Activated T-helper 17 cell treated with anti-CD3 and anti-CD28 coated beads, Interleukin-2, amount 50 U/mL, for 72 hours (primary cell): ENCODE measurements around the gene SCN8A. TPM values are rescaled to one million over a fixed set of nuclear protein-coding genes. Genes with fewer than 3 reads are reported as not detected.
"Not testable (repeated sequence)": the region's sequence is repeated elsewhere in the genome, so short reads cannot be mapped to it uniquely, and the experiment has no call there.

Experiments used
- ATAC-seq: fragments of 150-1000 bp; cut with Tn5 transposase; replicated peaks from 2 replicates; pipeline ENCODE4 v1.10.0; 2021; ENCODE audit warnings: mild to moderate bottlenecking, moderate library complexity
- H3K27ac Mint-ChIP-seq: one replicate; pipeline ENCODE4 v1.8.0; 2022; ENCODE audit warnings: mixed read lengths
- H3K27me3 Mint-ChIP-seq: one replicate; pipeline ENCODE4 v1.8.0; 2022; ENCODE audit warnings: mixed read lengths
- H3K36me3 Mint-ChIP-seq: one replicate; pipeline ENCODE4 v1.8.0; 2022; ENCODE audit warnings: low read depth, mild to moderate bottlenecking, mixed read lengths
- H3K4me1 Mint-ChIP-seq: one replicate; pipeline ENCODE4 v1.8.0; 2022; ENCODE audit warnings: mixed read lengths
- H3K4me3 Mint-ChIP-seq: one replicate; pipeline ENCODE4 v1.8.0; 2022; ENCODE audit warnings: mild to moderate bottlenecking, mixed read lengths
- H3K9me3 Mint-ChIP-seq: one replicate; pipeline ENCODE4 v1.8.0; 2022; ENCODE audit warnings: mixed read lengths
- total RNA-seq, 2 donors: library from RNA; stranded (reverse); gene quantifications; one replicate each; pipeline ENCODE4 v1.2.3, GENCODE V29; 2022

SCN8A gene
- total RNA-seq, 2 donors from 2014 or later = 0.73 to 1.2 TPM

DNA sequence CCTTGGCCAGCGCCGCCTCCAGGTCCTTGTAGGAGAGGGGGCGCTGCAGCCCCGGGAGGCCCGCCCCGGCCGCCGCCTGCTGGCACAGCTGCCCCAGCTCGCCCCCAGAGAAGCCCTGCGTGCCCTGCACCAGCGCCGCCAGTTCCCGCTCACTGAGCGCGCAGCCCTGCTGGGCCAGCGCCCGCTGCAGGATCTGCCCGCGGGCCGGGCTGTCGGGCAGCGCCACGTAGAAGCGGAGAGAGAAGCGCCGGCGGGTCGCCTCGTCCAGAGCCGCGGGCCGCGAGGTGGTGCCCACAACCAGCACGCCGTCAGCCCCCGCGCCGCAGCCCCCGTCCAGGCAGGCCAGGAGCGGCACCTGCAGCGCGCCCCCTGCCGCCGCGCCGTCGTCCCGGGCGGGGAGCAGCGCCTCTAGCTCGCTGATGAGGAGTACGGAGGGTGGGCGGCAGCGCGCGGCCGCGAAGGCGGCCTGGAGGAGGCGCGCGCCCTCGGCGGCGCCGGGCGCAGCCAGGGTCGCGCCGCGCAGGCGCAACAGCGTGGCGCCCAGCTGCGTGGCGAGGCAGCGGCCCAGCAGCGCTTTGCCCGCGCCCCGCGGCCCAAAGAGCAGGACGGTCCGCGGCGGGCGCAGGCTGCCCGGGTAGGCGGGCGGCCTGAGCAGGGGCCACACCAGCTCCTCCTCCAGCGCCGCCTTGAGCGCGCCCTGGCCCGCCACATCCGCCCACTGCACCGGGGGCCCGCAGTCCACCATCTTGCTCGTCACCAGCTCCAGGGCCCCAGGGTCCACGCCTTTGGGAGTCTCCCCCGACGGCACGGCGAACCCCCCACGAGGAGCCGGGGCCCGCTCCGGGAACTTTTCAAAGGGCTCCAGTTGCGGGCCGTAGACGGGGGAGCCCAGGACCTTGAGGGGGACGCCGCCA, 229.8 kb downstream of the SCN8A start:
- no peaks in the 10 kb centered on the region for H3K9me3 Mint-ChIP-seq
- H3K4me3 Mint-ChIP-seq = peak overlapping the region; percentile 66
- no peak overlapping the region for H3K27ac Mint-ChIP-seq
- H3K36me3 Mint-ChIP-seq = no peaks in the 10 kb centered on the region
- peak; percentile 82 for ATAC-seq
- H3K27me3 Mint-ChIP-seq = no peaks in the 10 kb centered on the region
- H3K4me1 Mint-ChIP-seq = peaks cover 6% of the 10 kb centered on the region

DNA sequence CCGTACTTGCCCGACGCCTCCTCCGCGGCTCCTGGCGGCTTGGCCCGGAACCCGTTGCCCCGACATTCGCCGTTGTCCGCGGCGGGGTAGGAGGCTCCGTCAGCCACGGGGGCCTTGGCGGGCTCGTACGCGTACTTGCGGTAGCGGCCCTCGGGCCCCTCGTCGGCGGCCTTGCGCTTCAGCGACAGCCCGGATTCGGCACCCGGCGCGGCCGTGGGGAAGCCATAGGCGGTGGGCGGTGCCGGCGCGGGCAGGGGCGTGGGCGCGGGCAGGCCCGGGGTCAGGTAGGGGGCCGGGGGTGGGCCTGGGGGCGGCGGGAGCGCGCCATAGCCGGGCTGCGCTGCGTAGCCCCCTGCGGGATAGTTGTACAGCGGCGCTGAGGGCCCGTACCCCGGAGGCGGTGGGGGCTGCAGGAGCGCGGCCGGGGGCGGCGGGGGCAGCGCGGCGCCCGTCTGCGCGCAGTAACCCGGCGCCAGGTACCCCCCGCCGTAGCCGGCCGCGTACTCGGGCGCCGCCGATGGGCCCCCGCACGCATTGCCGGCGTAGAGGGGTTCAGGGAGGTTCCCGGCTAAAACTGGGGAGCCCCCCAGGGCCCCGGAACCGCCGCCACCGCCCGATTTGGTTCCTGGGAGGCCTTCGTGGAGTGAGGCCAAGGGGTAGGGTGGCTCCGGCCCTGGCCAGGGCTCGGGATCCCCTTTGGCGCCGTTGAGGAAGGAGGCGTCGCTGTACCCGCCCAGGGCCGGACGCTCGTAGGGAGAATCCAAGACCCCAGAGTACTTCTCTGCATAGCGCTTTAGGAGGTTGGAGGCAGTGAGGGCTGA, 230.6 kb downstream of the SCN8A start:
- Mint-ChIP-seq H3K9me3 (no peaks in the 10 kb centered on the region), H3K27me3 (no peaks in the 10 kb centered on the region), H3K4me1 (peaks cover 10% of the 10 kb centered on the region), H3K4me3 (peak overlapping the region; percentile 34), H3K36me3 (no peaks in the 10 kb centered on the region), H3K27ac (no peak overlapping the region)
- ATAC-seq = peak; percentile 17

DNA sequence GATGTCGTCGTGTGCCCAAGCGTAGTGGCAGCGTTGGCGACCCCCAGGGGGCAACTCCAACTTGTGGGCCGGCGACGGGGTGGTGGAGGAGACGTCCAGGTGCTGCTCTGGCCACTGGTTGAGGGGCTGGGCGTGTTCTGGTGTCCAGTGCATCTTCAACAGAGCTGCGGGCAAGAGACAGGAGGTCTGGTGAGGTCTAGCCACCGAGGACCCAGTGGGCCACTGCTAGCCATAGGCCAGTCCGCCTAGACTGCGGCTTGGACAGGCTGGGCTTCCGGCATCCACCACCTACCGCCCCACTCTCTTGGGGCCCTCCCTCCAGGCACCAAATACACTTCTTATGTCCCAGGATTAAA, 231.2 kb downstream of the SCN8A start:
- no peak overlapping the region for H3K27ac Mint-ChIP-seq
- peak overlapping the region; percentile 34 for H3K4me3 Mint-ChIP-seq
- H3K4me1 Mint-ChIP-seq = peaks cover 10% of the 10 kb centered on the region
- no peaks in the 10 kb centered on the region for H3K27me3 Mint-ChIP-seq
- H3K36me3 Mint-ChIP-seq = no peaks in the 10 kb centered on the region
- no peaks in the 10 kb centered on the region for H3K9me3 Mint-ChIP-seq
- no peak for ATAC-seq

DNA sequence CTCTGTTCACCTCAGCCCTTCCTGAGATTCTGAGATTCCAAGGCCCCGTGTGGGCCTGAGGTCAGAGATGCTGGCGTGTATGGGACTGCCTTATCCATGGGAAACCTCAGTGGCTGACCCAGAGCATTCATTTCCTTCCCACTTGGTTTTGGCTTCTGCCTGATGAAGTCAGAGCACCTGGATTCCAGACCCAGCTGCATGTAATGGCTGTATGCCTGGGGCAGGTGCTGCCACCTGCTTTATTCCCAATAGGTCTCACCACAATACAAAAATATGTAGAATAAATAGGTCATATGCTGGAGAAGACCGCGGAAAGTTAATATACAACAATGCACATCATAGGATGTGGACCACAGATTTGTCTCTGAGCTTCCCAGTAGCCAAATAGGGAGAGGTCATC, 231.9 kb downstream of the SCN8A start:
- Mint-ChIP-seq H3K27ac (peak overlapping the region; percentile 26), H3K4me1 (peaks cover 17% of the 10 kb centered on the region), H3K4me3 (peak overlapping the region; percentile 34), H3K27me3 (no peaks in the 10 kb centered on the region), H3K36me3 (no peaks in the 10 kb centered on the region), H3K9me3 (no peaks in the 10 kb centered on the region)
- ATAC-seq = no peak

DNA sequence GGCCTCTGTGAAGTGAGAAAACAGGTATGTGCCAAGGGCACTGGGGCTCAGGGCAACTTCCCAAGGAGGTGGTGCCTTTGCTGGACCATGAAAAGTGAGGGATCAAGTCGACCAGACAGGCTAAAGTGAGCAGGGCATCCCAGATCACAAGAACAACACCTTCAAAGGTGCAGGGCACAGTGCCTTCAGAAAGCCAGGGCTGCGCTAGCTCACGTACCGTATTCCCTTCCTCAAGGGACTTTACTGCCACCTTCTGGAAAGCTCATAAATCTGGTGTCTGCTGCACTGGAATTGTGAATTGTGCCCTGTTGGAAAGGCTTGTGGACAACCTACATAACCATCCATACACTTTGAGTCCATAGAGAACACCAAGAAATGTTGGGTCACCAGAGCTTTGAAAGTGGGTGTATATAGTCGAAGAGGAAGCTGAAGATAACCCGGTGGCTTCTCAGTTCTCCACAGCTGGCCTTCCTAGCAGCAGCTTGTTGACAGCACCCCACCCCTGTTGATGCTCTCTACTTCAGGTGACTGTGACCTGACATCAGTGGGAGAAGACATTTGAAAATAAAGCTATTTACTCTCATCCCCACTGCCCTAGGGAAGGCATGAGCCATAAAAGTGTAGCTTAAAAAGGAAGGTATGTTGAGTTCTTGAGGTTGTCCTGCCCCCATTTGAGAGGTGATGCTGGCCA, 233.0 kb downstream of the SCN8A start:
- Mint-ChIP-seq H3K27me3 (no peaks in the 10 kb centered on the region), H3K27ac (peak overlapping the region; percentile 26)

DNA sequence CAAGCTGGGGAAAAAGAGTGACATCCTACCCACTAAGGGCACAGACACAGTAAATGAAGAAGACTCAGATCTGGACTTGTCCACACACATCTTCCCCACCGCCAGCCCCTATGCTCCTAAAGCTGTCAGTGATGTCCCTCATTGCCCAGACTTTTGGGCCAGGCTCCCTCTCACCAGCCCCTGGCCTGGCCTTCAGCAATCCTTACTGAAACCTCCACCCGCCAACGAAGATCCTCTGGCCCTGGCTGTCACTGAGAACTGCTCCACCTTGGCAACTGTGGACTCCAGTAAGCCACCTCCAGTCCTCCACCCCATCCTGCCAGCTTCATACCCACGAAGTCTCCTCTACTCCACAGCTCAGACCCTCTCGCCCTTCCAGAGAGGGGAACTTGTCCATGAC, 234.2 kb downstream of the SCN8A start:
- peaks cover 23% of the 10 kb centered on the region for H3K4me1 Mint-ChIP-seq
- peak overlapping the region; percentile 0 for H3K27ac Mint-ChIP-seq
- no peak overlapping the region for H3K4me3 Mint-ChIP-seq
- no peaks in the 10 kb centered on the region for H3K36me3 Mint-ChIP-seq
- H3K27me3 Mint-ChIP-seq = no peaks in the 10 kb centered on the region
- no peaks in the 10 kb centered on the region for H3K9me3 Mint-ChIP-seq
- ATAC-seq = no peak

More for the DNA sequence above, 233.0 kb downstream of the SCN8A start:
- ATAC-seq = no peak
- peaks cover 23% of the 10 kb centered on the region for H3K4me1 Mint-ChIP-seq
- no peaks in the 10 kb centered on the region for H3K9me3 Mint-ChIP-seq
- H3K4me3 Mint-ChIP-seq = peak overlapping the region; percentile 34
- H3K36me3 Mint-ChIP-seq = no peaks in the 10 kb centered on the region

DNA sequence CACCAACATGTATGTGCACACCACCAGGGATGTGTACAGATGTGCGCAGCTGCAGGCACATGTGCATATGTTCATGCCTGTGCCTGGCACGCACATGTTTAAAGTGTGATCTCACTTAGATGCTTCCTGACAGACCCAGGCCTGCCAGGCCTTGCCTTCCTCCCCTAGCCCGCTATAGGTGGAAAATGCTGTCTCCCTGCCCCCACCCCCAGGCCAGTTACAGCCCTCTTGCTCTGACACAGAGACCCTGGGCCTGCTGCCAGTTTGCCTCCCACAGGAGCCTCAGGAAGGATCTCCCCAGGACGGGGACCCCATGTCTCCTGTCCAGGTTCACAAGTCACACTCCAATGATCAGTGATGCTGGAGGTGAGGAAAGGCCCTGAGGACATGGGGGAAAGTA, 235.8 kb downstream of the SCN8A start:
- no peak for ATAC-seq
- H3K27me3 Mint-ChIP-seq = peaks cover 4% of the 10 kb centered on the region
- peak overlapping the region; percentile 67 for H3K4me3 Mint-ChIP-seq
- no peaks in the 10 kb centered on the region for H3K9me3 Mint-ChIP-seq
- no peaks in the 10 kb centered on the region for H3K36me3 Mint-ChIP-seq
- peak overlapping the region; percentile 89 for H3K27ac Mint-ChIP-seq
- H3K4me1 Mint-ChIP-seq = peaks cover 23% of the 10 kb centered on the region

DNA sequence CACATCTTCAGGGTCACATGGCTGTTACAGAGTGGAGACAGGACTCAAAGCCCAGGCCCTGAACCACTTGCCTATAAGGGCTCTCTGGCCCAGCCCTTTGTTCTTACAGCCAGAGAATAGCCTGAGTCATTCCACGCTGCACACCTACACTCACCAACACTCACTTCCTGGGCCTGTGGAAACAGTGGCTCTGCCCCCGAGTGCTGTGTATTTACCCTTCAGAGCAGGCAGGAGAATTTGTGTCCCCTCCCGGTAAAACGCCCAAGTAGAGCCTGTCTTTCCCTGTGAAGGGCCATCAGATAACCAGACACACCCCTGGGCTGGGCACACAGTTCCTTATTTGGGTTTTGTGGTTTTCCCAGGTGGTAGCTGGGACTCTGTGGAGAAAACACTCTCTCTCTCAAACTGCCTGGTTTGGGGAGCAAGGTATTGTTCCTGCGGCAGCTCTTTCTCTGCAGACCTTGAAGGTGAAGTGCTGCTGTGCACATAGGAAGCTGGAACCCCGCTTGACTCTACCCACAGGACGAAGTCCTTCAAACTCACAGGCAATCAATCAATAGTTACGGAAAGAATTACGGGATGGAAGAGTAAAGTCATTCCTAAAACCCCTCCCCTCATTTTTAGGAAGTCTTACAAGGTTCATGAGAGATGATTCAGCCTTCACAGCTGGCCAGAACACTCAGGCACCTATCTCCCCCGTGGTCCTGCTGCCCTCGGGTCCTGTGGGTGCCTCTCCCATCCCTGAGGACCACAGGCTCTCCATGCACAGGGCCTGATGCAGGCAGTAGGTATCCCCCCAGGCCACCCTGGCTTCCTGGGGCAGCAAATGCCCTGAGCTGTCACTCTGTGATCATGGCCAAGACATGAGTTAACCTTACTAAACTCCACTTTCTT, 237.1 kb downstream of the SCN8A start:
- peak overlapping the region; percentile 89 for H3K27ac Mint-ChIP-seq
- H3K36me3 Mint-ChIP-seq = no peaks in the 10 kb centered on the region
- peaks cover 14% of the 10 kb centered on the region for H3K27me3 Mint-ChIP-seq
- peak; percentile 98 for ATAC-seq
- H3K9me3 Mint-ChIP-seq = no peaks in the 10 kb centered on the region
- peak overlapping the region; percentile 67 for H3K4me3 Mint-ChIP-seq
- peaks cover 33% of the 10 kb centered on the region for H3K4me1 Mint-ChIP-seq

DNA sequence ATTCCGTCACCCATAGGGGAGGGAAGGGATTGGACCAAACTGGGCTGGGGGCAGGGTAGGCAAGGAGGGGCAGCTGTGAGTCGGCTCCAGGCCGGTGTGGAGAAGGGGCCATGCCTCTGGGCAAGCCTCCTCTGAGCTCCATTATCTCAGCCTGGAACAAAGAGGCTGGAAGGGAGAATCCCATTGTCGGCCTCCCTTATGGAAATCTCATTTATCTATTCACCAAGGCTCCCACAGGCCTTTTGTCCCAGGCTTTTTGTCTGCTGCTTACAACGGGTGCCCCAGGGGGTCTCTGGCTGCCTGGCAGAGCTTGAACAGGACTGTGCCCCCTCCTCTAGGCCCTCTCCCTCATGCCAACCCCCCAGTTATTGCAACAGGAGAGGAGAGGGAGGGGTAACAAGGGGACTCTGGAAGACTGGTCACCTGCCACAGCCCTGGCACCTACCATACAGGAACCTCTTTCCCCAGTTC, 238.0 kb downstream of the SCN8A start:
- Mint-ChIP-seq H3K27me3 (peaks cover 20% of the 10 kb centered on the region), H3K27ac (peak overlapping the region; percentile 89), H3K4me1 (peaks cover 29% of the 10 kb centered on the region), H3K36me3 (no peaks in the 10 kb centered on the region), H3K9me3 (no peaks in the 10 kb centered on the region), H3K4me3 (peak overlapping the region; percentile 67)
- no peak for ATAC-seq

DNA sequence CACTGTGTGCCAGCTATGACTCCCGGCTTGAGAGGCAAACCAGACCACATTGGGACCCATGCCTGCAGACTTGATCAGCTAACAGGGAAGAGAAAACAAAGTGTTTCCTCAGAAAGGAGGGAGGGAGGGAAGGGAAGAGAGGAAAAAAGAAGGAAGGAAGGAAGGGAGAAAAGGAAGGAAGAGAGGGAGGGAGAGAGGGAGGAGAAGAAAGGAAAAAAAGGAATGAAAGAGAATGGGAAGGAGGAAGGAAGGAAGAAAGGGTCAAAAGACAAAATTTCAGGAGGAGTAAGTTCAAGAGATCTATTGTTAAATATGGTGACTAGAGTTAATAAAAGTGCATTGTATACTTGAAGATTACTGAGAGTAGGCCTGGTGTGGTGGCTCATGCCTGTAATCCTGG, 238.6 kb downstream of the SCN8A start:
- no peaks in the 10 kb centered on the region for H3K9me3 Mint-ChIP-seq
- ATAC-seq = no peak
- peak overlapping the region; percentile 71 for H3K27ac Mint-ChIP-seq
- H3K36me3 Mint-ChIP-seq = no peaks in the 10 kb centered on the region
- peaks cover 29% of the 10 kb centered on the region for H3K4me1 Mint-ChIP-seq
- H3K4me3 Mint-ChIP-seq = no peak overlapping the region
- H3K27me3 Mint-ChIP-seq = peaks cover 20% of the 10 kb centered on the region

DNA sequence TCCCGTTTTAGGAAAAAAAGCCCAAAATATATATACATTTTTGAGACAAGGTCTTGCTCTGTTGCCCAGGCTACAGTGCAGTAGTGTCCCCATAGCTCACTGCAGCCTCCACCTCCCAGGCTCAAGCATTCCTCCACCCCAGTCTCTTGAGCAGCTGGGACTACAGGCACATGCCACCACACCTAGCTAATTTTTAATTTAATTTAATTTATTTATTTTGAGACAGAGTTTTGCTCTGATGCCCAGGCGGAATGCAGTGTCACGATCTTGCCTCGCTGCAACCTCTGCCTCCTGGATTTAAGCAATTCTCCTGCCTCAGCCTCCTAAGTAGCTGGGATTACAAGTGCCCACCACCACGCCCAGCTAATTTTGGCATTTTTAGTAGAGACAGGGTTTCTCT, 240.8 kb downstream of the SCN8A start:
- ATAC-seq, H3K36me3 Mint-ChIP-seq, H3K27ac Mint-ChIP-seq, H3K9me3 Mint-ChIP-seq, H3K4me3 Mint-ChIP-seq: not testable (repeated sequence)
- Mint-ChIP-seq H3K4me1 (peaks cover 24% of the 10 kb centered on the region), H3K27me3 (peaks cover 20% of the 10 kb centered on the region)

DNA sequence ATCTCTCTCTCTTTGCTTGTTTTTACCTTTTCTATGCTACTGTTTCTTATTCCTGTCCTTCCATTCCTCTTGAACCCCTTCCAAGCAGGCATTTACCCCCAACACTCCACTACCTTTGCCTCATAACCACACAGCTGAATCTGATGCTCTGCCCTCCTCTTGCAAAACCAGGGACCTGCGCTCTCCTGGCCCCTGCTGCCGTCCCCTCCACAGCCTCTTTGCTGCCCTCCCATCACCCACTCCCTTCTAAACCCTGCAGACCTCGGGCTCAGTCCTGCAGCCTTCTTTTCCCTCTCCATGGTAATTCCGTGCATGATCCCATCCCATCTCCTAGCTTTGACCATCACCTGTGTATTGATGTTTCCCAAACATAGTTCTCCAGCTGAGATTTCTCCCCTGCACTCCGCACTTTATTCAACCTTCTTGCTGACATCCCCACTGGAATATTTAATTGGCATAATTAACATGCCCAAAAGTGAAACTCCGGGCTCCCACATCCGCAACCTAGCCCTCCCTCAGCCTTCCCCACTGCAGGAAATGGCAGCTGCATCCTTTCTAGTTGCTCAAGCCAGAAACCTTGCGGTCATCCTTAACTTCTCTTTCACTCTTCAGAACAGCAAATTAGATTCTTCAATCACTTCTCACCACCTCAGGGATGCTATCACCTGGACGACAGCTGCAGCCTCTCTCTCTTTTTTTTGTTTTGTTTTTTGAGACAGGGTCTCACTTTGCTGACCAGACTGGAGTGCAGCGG, 241.5 kb downstream of the SCN8A start:
- Mint-ChIP-seq H3K27me3 (peaks cover 22% of the 10 kb centered on the region), H3K9me3 (no peaks in the 10 kb centered on the region), H3K27ac (no peak overlapping the region), H3K36me3 (no peaks in the 10 kb centered on the region), H3K4me3 (peak overlapping the region; percentile 1), H3K4me1 (peaks cover 22% of the 10 kb centered on the region)
- no peak for ATAC-seq
